Hematopoietic multipotent progenitor cell treated with erythropoietin and hydrocortisone succinate and interleukin-3 and kit ligand, for 6 days (in vitro differentiated cells): ENCODE results near the gene ALOX15B.
A peak's percentile ranks its signal among the peaks of the same experiment; 100 is the strongest.
"Not testable (repeated sequence)": the region's sequence is repeated elsewhere in the genome, so short reads cannot be mapped to it uniquely, and the experiment has no call there.

Experiments used
- DNase-seq: peaks from one replicate; pipeline ENCODE4 v3.0.0-alpha.2; 2015

Gene ALOX15B

DNA sequence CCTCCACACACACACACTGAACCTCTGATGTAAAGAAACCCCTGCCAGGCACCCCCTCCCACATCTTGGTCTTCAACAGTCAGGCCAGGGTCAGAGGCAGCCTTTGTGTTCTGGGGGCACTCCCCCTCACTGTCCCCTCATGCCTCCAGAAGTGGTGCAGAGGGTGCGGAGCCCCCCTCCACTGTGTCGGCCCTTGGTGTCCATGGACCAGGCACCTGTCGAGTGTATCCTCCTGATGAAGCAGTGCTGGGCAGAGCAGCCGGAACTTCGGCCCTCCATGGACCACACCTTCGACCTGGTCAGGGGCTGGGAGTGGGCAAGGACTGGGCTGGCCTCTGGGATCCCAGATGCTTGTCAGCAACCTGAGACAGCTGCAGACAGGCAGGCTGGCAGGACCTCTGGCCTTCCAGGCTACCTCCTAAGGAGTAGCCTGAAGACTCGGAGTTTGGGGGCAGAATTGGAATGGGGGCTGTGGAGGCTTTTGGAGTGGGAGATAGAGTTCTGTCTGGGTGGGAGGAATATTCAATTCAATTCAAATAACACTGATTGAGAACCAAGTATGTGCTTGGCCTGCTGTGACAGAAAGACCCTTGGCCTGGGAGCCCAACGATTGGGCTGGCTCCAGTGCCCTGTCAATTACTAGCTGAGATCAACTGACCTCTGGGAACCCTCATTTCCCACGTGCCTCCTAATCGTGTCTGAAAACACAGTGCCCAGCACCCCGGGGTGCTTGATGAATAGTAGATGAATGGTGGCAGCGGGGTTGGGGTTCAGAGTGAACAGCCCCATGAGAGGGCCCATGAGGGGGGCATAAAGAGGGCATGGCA is 24.9 kb upstream of the ALOX15B start:
- DNase-seq: no peak

GRCh38 chr17:8014558-8014850 is 24.4 kb upstream of the ALOX15B start:
- DNase-seq: no peak

- DNase-seq: no peak
Observed at GRCh38 chr17:8015236-8015956, 23.5 kb upstream of the ALOX15B start.

- no peak for DNase-seq
Observed at GRCh38 chr17:8015957-8016631, 22.8 kb upstream of the ALOX15B start.

DNA sequence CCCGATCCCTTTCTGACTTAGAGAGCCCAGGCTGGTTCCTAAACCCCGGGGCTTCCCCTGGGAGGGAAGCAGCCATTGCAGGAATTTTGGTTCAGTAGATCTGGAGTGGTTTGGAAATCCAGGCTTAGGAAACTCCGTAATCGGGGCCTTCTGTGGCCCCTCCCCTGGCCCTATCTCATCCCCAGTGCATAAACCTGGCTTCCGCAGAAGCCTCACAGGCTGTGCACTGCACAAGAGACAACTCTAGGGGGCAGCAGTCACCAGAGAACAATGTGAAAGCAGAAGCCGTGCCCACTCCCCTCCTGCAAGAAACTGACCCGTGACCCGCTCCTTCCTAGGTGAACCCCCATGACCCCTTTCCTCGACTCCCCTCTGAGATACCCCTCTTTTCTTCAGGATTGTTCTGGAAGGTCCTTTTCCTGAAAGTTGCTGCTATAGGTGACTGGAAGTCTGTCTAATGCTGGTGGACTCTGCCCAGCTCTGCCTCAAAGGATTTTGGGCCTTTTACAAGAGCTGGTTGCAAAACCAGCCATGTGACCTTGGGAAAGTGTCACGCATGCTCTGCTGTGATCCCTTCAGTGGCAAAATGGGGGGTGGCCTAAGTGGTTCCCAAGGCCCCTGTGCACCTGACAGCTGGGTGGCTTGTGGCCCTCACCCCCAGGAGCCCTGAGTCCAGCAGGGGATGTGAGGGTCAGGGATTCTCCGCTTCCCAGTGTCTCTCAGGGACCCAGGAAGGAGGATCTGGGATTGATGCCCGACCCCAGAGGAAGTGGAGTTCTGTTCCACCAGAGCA is 22.0 kb upstream of the ALOX15B start:
- DNase-seq: peak; percentile 81

DNA sequence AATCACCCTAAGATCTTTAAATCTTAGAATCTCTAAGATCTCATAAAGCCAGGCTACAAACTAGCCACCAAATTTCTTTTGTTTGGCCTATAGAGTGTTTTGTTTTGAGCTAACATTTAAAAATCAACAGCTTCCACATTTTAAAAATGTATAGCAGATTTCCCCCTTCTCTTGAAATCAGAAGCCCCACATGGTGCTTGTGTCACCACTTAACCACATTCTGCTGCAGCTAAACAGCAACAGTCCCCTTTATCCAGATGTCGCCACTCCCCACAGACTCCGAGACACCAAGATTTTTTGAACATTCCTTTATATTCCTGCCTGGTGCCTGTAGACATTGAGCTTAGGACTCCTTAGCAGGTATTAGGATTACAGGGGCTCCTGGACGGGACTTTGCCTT is 20.4 kb upstream of the ALOX15B start:
- DNase-seq: peak; percentile 77

- DNase-seq: no peak
Observed at GRCh38 chr17:8019166-8019565, 19.7 kb upstream of the ALOX15B start.

DNA sequence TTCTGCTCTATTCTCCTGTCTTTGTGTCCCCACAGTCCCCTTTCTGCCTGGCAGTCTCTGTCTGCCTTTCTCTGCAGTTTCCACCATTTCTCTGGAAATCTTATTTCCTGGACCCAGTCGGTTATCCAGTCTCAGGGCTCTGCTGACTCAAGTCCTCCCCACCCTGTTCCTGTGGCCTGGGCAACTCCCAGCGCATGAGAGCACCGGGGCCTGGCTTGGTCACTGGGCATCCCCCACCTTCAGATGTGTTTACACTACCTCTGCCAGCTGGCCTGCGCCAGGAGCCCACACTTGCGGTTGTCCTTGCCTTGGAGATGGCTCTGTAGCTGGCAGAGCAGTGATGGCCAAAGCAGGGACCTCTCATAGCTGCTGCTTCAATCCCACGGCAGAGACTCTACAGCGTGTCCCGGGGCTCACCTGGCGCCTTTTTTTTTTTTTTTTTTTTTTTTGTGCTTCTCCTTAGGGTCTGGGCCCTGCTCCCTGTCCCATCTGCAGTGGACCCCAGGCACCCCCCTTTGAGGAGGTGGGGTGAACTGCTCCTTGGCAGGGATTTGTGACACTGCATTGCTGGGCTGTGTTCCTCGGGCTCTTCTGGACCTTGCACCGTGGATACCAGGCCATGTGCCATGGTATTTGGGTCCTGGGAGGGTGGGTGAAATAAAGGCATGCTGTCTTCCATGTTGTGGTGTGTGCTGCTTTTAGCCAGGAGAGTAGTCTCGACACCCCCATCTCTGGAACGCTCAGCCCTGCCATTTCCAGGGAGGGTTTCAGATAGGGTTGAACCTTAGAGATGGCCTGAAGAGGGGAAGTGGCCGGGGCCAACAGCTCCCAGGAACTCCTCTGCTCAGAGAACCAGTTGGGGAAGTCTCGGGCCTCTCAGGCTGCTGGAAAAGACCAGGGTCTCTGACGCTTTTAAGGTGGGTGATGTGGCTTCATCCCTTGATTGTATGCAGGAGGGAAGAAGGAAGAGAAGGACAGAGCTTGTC is 18.9 kb upstream of the ALOX15B start:
- peak; percentile 22 for DNase-seq

- DNase-seq: no peak
Observed at GRCh38 chr17:8020776-8021564, 17.9 kb upstream of the ALOX15B start.

DNA sequence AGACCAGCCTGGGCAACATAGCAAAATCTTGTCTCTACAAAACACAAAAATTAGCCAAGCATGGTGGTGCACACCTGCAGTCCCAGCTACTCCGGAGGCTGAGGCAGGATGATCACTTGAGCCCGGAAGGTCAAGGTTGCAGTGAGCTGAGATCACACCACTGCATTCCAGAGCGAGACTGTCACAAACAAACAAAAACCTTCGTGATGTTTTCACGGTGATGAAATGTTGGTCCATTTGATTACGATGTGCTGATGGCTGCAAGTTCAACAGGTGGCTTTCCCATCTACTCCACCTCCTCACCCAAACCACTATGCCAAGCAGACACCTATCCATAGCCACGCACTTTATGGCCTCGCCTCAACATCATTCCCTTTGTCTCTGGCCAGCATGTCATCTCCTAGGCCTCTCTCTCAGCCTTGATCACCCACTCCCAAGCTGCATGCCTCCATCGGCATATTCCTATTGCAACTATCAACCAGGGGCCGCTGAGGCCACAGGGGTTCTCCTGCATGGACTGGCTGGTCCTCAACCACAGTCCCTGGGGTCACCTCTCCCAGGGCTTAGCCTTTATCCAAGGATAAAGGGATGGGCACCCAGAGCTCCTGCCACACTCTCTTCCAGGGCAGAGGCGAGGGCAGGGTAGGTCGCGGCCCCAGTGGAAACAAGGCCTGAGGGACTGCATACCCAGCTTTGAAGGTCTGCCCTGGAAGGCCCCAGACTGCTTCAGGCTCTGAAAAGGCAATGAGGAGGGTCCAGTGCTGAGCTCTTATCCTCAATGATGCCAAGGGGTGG is 17.1 kb upstream of the ALOX15B start:
- no peak for DNase-seq

- no peak for DNase-seq
Observed at GRCh38 chr17:8022360-8023003, 16.4 kb upstream of the ALOX15B start.

DNA sequence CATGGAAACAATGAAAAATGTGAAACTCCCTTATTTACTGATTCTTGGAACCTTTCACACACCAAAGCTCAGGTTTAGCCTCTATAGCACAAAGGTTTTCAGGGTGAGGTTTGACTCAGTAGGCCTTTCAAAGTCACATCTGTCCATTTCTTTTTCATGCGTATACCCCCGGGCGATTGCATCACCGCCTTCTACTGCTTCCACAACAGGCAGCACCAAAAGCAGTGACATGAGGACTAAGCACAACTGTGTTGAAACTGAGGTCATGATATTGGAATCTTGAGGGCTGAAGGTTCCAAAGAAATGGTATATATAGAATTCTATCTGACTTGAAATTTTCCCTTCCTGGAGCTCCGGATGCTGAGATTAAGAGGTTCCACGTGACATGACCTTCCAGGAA is 14.7 kb upstream of the ALOX15B start:
- DNase-seq: not testable (repeated sequence)

DNA sequence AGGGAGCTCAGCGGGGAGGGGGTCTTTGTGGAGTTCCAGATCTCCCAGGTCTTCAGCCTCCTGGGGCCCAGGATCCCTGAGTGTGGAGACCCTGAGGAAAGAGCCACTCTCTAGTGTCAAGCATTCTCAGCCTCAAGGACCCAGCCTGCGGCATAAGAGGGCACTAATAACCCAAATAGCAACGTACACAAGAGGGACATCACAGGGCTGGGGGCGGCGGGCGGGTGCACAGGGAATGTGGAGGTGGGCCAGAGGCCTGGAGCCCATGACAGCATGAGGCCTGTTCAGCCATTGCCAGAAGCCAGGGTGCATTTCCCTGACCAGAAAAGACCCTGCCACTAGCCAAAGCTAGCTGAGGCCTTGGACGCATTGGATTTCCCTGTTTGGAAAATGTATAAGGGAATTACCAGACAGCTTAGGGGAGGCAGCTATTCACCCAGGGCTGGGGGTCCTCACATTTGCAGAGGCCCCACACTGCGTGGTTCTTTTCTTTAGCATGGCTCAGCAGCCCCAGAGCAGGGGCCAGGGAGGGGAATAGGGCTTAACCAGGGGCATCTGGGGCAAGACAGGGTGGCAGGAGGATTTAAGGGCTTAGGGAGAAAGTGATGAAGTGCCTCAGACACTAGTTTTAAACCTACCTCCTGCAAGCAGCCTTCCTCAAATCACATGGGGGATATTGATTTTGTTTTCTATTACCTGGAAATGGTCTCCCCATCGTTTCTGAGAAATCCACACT is 13.5 kb upstream of the ALOX15B start:
- no peak for DNase-seq

DNA sequence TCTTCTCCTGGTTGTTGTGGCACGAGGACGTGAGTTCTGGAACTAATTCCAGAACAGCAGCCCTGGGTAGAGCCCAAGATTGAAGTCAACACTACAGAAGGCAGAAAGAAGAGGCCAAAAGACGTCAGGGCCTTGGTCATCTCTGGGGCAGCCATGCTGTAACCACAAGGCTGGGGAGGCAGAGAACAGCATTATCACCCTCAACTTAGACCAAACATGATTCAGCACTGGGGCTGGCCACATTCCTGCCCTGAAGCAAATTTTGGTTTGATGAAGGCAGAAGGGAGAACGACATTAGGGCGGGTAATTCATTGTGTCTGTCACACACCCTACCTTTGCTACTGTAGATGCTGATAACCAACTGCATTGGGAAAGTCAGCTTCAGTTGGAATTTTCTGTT is 9.7 kb upstream of the ALOX15B start:
- DNase-seq: peak; percentile 64

- no peak for DNase-seq
Observed at GRCh38 chr17:8031261-8031661, 7.6 kb upstream of the ALOX15B start.

GRCh38 chr17:8031950-8032349 is 6.9 kb upstream of the ALOX15B start:
- no peak for DNase-seq

GRCh38 chr17:8032442-8032841 is 6.4 kb upstream of the ALOX15B start:
- no peak for DNase-seq

- no peak for DNase-seq
Observed at GRCh38 chr17:8039611-8040168, 831 bp downstream of the ALOX15B start.
